ENCODE data around the gene THAP5.

DNA sequence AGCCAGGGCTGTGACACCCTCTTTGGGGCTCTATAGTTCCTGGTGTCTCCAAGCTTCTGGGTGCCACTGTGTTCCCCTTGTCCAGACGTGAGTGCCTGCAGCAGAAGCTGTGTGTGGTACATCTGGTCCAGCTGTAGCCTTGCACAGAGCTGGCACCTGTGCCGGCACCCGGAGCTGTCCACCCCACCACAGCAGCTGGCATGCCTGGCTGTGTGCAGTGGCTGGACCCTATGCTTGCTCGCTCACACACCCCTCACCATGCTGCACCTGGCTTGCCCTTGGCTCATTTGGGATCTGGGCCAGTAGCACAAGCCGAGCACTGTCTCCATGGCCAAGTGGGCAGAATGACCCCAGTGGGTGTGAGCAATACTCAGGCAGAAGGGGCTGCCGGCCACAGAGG is 10.8 kb upstream of the THAP5 start:
- TF ChIP-seq, protein P1, sequence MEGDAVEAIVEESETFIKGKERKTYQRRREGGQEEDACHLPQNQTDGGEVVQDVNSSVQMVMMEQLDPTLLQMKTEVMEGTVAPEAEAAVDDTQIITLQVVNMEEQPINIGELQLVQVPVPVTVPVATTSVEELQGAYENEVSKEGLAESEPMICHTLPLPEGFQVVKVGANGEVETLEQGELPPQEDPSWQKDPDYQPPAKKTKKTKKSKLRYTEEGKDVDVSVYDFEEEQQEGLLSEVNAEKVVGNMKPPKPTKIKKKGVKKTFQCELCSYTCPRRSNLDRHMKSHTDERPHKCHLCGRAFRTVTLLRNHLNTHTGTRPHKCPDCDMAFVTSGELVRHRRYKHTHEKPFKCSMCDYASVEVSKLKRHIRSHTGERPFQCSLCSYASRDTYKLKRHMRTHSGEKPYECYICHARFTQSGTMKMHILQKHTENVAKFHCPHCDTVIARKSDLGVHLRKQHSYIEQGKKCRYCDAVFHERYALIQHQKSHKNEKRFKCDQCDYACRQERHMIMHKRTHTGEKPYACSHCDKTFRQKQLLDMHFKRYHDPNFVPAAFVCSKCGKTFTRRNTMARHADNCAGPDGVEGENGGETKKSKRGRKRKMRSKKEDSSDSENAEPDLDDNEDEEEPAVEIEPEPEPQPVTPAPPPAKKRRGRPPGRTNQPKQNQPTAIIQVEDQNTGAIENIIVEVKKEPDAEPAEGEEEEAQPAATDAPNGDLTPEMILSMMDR (conservative IDR thresholded peaks at IDR 0.05 in 1 of 2, IDR thresholded peaks at IDR 0.05 in 1 of 2; ENCODE audit: extremely low read depth in 1 of 2, insufficient read depth in 1 of 2, low read depth in 1 of 2, low read length in 2 of 2), result no peak
- TF ChIP-seq EZH2 (IDR thresholded peaks at IDR 0.05; ENCODE audit: borderline replicate concordance, low read length), result no peak

Data from mammary epithelial cell (primary cell).